ENCODE results near the gene SLC6A20.
A peak's percentile ranks its signal among the peaks of the same experiment; 100 is the strongest.

SLC6A20 gene

DNA sequence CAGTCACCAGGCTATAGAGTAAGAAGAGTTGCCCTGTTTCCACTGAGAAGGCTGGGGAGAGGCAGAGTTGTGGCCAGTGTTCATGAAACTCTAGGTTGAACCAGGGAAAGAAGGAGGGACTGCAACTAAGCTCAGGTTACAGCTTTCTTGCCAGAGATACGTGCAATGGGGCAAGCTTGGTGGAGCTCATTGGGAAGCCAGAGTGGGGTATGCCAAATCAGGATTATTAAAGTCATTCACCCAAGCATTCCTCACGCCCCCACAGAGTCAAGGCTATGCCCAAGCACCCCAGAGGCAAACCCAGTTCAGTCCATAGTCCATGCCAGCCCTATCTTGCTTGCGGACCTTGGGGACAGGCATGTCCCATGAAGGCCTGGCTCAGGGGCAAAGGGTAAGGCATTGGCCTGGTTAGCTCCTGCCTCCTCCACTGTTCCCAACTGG is 17.6 kb downstream of the SLC6A20 start:
- no peak for DNase-seq (ENCODE audit: low spot score)

DNA sequence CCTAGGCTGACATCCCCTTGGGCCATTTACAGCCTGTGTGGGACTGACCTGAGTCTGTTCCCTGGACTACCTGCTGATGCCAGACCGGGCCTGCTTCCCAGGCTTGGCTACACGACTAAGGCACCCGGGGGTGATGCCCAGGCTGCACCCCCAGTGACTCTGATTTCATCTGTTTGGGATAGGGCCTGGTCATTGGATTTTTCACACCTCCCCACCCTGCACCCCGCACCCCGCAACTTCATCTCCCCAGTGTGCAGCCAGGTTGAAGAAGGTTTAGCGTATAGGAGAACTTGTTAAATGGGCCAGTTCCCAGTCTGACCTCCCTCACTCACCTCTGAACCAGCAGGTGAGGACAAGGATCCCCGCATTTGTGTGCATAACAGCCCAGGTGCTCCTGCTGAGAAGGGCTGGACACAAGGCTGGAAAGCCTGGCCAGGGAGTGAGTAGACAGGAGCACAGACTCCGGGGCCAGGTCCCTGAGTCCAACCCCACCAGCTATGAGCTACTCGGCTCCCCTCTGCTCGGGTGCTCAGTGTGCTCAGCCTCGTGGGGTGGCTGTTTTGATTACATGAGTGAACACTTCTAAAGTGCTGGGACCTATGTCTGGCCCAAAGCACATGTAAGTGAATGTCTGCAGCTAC is 18.5 kb downstream of the SLC6A20 start:
- DNase-seq (ENCODE audit: low spot score) = no peak

DNA sequence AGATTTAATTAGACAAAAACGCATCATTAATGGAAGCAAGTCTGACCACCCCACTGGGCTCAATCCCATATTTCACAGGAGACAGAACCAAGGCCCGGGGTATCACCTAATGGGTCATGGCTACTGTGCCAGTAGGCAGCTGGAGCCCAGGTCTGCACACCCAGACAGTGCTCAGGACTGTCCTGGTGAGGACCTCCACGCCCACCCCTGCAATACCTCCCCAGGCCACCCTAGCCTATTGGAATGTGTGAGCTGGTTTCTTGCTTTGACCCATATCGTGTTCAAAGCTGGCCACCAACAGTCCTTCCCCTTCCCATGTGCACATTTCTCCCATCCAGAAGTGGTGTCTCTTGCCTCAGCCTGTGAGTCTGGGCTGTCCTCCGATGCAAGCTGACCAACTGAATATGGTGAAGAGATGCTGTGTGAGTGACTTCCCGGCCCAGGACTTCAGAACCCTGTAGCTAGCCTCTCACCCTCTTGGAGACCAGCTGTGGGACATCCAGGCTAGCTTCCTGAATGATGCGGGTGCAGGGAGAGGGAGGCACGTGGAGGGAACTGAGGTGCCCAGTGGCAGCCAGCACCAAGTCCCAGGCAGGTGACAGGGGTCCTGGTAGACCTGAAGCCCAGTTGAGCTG is 19.1 kb downstream of the SLC6A20 start:
- no peak for DNase-seq (ENCODE audit: low spot score)

DNA sequence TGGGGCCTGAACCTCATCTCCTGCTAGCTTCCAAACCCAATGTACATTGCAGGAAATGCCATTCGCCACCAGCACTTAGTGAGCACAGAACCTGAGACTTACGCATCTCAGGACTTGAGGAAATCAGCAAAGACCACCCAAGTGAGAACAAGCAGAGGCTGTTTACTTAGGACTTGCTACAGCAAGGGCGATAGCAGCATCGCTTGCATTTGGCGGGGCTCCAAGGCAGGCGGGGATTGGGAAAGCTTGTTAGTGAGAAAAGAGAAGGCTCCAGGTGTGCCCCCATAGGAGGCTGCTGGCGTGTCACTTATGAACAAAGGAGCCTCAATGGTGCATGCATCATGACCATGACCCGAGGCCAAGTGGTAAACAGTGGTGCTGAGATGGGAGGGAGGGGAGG is 19.7 kb downstream of the SLC6A20 start:
- no peak for DNase-seq (ENCODE audit: low spot score)

DNA sequence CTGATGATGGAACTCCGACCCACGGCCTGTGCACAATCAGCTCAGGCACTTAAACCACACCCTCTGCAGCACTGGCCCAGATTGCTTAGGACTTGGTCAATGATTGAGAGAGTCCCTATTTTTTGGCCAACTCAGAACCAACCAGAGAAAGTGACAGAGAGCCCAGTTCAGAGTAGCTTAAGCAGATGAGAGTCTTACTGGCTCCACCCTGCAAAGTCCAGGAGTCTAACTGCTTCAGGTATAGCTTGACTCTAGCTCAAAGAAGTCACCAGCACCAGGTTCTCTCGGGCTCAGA is 20.1 kb downstream of the SLC6A20 start:
- DNase-seq (ENCODE audit: low spot score) = no peak

DNA sequence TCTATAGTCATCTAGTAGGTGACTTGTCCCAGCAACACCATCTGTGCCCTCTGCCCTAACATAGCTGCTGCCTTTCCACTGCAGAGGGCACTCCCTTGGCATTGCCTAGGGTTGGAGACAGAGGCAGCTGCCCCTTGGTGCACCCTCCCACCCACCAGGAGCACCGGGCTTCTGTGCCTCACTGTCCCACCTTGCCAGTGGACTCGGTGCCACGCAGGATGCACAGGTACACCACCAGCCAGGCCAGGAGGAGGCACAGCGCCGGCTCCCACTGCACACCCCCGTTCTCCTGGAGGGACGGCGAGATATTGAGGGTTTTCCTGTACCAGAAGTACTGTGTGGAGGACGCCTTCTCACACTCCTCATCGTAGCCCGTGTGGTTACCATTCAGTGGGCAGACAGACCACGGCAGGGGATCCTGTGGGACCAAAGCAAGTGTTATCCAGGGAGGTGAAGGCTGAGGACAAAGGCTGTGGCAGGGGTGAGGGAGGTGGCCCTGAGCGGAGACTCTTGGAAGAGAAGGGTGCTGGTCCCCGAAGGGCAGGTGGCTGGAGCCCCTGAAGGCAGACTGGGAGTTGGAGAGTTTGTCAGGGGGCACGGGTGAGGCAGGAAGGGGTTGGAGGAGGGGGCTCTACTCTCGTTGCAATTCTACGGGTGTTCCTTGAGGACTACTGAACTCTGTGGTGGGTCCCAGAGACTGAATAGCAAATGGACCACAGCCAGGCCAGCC is 20.6 kb downstream of the SLC6A20 start:
- no peak for DNase-seq (ENCODE audit: low spot score)

DNA sequence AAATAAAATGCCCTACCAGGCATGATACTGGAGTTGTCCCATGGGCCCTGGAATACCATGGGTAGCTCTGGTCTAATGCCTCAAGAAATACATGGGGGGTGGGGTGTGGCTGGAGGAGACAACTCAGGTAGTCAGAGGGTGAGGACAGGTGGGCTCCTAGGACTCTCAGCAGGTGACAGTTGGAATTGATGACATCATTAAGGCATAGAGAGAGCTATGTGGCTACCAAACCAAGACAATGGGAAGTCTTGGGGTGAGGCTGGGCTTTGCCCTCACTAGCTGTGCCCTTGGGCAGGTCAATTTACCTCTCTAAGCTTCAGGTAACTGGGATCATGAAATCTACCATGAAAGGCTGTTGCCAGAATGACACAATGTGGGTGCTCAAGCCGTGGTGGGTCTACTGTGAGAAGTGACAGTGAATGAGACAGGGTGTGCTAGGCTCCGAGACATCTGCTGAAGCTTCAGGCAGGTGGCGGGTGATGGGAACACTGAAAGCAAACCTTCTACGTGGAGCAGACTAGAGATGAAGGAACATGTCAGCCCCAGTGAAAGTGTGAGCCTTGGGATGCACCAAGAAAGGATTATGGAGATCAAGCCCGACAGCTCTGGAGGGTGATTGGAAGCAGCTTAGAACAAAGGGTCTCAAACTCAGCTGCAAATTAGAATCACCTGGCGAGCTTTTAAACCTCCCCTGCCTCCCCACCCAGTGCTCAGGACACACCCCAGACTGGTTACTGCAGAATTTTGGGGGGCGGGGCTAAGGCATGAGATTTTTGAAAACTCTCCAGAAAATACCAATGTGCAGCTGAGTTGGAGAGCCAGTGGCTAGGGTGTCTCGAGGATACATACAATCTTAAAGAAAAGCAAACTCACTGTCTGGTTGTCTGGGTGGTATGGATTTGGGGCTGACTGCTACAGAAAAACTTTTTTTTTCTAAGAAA is 21.5 kb downstream of the SLC6A20 start:
- DNase-seq (ENCODE audit: low spot score) = no peak

DNA sequence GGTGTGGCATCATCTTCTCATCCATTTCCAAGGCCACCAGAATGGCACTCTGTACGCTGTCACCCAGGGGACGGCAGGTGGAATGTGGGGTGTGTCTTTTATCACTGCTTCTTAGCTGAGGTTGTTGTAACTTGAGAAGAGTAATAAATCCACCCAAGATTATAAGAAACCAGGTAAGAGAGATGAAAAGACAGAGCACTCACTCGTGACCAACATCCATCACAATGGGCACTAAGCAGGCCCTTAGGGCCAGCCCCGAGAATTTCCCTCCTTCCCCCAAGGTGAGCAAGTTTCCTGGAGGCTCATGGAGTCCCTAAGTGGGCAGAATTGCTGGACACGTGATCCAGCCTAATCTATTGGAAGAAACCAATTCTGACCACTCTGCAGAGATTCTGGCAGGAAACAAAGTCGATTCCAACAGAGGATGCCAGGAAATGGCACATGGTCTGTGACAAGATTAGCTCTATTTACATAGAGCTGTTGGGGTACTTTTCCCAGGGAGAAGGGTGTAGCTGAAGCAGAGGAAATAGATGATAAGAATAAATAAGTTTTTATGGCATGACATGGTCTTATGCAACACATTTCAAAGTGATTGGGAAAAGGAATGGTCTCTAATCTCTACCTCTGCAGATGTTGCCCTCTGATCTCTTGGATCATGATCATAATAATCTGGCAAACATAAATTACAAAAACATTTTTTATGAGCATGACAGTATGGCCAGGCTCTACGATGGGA is 22.5 kb downstream of the SLC6A20 start:
- no peak for DNase-seq (ENCODE audit: low spot score)

DNA sequence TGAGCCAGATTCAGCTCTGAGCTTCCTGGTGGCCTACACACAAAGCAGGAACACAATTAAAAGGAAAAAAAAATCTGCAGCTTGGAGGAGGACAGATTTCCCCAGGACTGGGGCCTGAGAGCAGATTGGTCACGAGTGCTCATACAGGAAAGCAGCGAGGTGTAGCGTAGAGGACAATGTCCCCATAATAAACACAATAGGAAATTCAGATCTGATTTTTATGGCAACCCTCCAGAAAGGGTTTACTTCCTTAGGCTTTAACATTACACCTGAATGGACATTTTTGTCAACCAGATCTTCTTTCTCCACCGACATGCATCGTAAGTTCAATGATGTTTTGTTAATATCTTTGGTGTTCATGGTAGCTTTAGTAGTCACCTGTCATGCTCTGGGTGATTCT is 23.3 kb downstream of the SLC6A20 start:
- no peak for DNase-seq (ENCODE audit: low spot score)

DNA sequence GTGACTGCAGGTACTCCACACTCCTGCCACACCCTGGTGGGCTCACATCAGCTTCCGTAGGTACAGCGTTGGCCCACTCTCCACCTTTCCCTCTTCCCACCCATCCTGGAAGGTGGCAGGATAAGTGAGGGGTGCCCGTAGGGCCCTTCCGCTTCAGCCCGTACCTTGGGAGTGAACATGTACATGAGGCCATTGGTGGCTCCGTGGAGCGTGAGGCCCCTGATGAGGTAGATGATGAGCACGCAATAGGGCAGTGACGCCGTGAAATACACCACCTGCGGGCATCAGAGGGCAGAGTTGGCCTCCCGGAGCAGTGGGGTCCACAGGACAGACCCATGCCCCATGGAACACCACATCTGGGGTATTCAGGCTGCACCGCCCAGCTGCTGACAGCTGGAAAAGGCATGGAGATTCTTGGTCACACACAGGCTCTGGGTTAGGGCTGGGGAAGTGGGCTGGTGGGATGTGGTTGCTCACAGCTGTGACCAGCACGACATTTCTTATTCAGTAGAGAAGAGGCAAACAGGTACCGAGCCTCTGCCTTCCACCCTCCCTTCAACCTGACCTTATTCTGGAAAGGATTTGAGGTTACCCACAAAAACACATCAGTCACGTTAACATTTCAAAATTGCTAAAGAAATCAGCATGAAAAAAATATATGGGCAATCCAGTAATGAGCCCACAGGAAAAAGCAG is 23.8 kb downstream of the SLC6A20 start:
- no peak for DNase-seq (ENCODE audit: low spot score)

DNA sequence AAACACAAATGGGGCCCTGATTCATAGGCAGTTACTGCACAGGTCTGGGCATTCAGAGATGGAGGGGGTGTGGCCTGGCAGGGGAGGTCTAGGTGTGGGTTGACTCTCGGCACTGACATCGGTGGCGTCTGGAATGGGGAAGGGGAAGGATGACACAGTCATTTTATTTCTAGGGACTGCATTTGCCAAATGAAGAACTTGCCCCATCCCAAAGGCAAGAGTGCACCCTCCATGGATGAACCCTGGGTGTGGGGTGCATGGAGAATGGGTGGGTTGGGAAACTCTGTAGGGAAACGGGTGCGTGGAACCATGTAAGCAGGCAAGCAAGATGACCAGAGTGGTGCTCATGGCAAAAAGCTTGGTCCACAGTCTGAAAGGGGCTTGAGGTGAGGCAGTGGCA is 24.5 kb downstream of the SLC6A20 start:
- DNase-seq (ENCODE audit: low spot score) = no peak

DNA sequence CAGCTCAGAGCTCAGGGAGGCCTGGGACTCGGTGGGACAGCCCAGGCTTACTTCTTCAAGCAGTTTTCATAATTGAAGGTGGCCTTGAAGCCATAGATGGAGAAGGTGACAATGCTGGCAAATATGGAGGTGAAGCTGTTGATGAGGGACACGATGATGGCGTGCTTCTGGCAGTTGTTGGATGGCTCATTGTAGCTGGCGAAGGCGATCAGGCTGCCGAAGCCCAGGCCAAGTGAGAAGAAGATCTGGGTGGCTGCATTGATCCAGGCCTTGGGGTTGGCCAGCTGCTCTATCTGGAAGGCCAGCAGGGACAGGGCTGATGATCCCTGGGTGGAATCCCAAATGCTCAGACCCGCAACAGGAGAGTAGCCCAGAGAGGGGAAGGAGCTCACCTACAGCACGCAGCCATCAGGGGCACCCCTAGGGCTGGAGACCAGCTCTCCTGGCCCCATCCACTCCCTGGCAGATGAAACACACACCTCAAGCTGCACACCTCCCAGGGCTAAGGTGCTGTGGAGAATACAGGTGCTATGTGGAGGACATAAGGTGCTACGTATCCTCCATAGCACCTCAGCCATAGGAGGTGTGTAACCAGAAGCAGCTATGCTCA is 25.1 kb downstream of the SLC6A20 start:
- DNase-seq (ENCODE audit: low spot score) = no peak

DNA sequence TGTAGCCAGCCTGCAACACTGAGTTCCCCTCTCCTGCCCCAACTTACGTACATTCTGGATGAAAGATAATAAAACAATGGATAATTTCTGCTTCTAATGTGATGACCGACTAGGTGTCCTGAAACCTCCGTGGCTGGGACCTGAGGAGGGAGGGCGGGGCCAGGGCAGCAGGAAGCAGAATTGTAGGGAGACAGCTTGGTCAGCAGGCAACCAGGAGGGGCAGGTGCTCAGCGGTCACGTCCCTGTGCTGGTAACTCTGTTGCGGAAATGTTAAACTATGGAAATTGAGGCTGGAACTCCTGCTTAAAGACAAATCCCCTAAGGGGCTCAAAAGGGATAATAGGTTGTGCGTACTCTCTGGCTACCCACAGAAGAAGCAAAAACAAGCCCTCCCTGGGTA is 30.4 kb downstream of the SLC6A20 start:
- DNase-seq (ENCODE audit: low spot score) = no peak

DNA sequence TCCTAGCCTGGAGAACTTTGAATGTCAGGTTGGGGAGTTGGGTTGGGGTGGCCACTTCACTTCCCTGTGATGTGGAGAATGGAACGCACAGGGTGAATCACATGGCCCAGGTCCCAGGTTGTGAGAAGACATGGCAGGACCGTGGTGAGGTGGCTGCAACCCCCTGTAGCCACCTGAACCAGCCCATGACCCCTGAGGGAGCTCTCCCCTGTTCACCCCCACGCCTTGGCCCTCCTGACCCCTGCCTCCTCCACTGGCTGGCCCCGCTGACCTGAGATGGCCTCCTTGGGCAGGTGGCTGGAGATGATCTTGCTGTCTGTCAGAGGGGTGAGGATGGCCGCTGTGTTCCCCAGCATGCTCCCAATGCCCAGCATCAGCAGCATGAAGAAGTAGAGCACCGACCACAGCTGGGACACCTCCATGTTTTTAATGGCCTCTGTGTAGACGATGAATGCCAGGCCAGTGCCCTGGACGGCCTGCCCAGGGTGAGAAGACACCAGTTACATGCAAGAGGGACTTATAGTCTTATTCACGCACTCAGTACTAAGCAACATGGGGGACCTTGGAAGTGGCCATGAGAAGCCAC is 31.0 kb downstream of the SLC6A20 start:
- DNase-seq (ENCODE audit: low spot score) = no peak

DNA sequence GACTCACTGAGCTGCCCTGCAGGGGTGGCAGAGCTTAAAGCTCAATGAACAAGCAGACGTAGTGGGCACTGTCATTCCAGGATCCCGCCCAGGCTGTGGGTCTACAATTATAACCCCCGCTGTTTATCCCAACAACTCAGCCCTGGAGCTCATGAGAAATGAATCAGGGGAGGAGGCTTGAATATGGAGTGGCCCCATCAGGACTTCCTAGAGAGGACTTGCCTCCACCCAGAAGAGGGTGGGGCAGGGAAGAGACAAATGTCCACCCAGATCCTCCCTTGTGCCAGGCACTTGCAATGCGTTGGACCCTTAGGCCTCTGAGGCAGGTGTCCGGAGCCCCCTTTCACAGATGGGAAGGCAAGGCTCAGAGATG is 33.0 kb downstream of the SLC6A20 start:
- DNase-seq (ENCODE audit: low spot score) = no peak

DNA sequence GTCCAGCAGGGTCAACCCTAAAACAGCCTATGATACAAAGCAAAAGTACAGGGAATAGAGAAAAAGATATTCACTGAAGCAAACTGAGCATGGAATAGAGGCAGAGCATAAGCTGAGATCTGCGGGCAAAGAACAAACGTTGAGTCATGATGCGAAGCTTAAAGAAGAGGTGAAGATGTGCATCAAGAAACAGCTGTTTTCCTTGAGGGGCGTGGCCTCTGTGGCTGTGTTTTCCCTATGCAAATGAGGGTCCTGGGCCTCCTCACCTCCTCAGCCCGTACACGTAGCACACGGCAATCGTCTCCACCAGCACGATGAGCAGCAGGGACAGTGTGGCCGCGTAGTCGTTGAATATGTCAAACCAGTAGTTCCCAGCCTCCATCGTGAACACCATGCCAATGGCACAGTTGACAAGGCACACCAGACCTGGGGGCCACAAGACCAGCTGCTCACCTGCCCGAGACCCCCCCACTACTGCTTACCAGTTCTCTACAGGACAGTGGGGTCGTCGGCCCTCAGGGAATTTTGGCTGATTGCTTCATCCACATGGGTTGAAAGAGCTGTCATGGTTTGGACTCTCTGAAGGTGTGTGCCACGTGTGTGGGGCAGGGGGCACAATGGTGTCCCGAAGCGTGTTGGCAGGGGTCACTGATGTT is 33.6 kb downstream of the SLC6A20 start:
- DNase-seq (ENCODE audit: low spot score) = no peak

DNA sequence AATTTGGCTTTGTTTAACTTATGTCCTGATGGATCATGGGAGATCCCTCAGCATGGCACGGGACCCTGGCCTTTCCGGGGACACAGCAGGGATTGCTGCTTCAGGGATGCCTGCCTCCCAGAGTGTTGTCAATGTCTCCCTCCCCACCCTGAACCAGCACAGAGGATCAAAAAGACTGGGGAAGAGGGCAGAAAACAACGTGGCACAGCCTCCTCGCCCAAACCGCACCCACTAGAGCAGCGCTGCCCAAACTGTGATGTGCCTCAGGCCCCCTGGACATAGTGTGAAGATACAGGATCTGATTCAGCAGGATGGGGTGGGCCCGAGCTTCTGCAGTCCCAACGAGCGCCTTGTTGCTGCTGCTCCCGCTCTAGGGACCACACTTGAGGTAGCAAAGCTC is 34.5 kb downstream of the SLC6A20 start:
- DNase-seq (ENCODE audit: low spot score) = no peak

DNA sequence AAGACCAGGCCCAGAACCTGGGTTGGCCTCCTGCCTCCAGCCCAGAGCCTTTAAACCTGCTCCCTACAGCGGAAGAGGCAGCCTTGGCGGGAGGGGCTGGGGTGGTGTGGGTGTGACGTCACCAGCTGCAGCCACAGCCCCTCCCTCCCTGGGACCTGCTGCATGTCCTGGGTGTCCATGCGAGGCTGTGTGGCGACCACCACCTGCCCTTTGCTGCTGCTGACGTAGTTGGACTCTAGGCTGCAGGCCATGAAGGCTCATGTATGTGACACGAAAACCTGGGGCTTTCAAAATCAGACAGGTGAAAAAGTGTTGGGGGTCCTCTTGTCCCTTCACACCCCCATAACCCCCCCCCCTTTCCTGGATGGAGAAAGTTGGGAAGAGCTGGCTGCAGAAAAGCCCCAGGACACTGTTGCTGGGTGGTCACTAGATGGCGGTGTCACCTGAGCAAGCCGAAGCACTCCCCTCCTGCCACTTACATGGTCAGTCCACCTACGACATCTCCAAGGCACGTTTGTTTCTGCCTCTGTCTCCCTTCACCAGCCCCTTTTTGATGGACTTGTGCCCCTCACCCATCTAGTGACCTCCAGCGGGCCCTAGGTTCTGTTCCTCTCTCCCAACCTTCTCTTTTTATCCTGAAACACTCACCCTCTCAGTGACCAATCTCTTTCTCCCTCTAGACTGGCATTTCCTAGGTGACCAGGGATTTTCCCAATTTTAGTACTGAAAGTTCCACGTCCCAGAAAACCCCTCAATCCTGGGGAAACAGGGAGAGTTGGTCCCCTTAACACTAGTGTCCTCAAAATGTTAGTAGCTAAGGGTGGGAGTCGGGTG is 35.2 kb downstream of the SLC6A20 start:
- peak; percentile 27 for DNase-seq (ENCODE audit: low spot score)

DNA sequence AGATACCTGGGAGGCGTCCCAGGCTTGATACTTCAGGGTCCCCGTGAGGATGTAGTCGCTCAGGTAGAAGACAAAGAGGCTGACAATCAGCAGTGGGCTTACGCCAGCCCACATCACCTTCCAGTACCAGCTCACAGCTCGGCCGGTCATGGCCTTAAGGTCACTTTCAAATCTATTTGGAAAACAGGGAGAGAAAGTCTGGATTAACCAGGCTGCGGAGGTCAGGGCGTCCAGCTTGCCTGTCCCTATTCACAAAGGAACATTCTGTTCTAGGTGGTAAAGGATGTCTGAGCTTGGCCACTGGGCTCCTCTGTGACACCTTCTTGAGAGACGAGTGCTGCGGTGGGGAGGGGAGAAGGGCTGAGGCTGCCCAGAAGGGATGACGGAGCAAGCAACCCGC is 36.5 kb downstream of the SLC6A20 start:
- no peak for DNase-seq (ENCODE audit: low spot score)
